ENCODE results near the gene RGS9BP. TPM values are rescaled to one million over a fixed set of nuclear protein-coding genes. Genes with fewer than 3 reads are reported as not detected.

The RGS9BP gene
- total RNA-seq, 6 donors from 2014 or later, result 2.2 to 9.4 (median 6.0) TPM

DNA sequence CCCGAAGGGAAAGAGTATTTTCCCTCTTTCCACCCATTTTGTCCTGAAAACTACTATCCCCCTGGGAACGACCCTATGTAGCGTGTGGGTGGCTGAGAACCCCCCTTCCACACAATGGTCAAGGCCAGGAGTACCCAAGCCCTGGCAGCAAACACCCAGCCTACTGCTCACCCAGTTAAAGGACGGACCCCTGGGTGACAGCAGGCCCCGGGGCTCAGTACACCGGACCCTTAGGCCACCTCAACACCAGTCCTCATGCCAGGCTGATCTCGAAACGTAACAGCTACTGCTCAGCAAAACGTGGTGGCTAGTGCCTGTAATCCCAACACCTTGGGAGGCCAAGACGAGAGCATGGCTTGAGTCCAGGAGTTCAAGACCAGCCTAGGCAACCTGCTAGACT lies 2.1 kb upstream of the RGS9BP start:
- Histone ChIP-seq H3K4me1 (peaks cover 42 to 65% (median 48%) of the 10 kb centered on the region in 4 donors), H3K4me3 (peak overlapping the region in 1 of 4 donors; percentile 99)
- no peak for TF ChIP-seq EP300 (IDR thresholded peaks at IDR 0.05)

DNA sequence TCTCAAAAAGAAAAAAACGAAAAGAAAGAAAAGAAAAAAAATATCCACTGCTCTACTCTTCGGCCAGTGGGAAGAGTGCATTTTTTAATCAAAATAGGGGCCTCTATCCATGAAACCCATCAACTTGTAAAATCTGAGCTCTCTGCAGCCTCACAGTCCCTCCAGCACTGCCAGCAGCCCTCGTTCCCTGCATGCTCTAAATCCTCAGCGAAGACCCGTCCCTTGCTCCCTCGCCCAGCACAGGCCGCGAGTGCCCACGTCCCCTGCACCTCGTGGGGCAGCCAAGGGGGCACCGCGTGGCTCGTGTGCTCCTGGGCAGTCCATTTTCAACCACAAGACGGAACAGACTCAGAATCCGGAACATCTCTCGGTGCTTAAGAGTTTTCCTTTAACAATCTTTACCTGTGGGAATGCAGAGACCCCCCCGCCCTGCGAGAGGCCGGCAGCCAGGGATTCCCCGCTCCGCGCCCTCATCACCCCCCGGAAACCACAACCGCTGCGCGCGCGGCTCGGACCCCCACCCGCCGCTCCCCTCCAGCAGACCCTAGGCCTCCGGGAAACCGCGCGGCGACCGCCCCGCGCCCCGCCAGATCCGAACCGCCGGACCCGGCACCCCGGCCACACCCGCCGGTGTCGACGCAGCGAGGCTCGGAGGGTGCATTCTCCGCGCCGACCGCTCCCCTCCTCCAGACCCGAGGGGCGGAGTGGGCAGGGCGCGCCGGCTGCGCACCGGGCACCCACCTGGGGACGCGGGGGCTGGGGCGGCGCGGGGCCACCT lies 1.3 kb upstream of the RGS9BP start:
- Histone ChIP-seq H3K9me3 (no peaks in the 10 kb centered on the region), H3K27ac (peak overlapping the region; percentile 83 to 90 (median 87)), H3K4me3 (peak overlapping the region; percentile 92 to 99 (median 97)), H3K27me3 (peaks cover 0 to 16% (median 12%) of the 10 kb centered on the region in 4 donors), H3K4me1 (peaks cover 39 to 61% (median 47%) of the 10 kb centered on the region in 4 donors), H3K36me3 (no peaks in the 10 kb centered on the region)
- no peak for TF ChIP-seq POLR2AphosphoS5 (IDR thresholded peaks at IDR 0.05)
- TF ChIP-seq, protein P1, sequence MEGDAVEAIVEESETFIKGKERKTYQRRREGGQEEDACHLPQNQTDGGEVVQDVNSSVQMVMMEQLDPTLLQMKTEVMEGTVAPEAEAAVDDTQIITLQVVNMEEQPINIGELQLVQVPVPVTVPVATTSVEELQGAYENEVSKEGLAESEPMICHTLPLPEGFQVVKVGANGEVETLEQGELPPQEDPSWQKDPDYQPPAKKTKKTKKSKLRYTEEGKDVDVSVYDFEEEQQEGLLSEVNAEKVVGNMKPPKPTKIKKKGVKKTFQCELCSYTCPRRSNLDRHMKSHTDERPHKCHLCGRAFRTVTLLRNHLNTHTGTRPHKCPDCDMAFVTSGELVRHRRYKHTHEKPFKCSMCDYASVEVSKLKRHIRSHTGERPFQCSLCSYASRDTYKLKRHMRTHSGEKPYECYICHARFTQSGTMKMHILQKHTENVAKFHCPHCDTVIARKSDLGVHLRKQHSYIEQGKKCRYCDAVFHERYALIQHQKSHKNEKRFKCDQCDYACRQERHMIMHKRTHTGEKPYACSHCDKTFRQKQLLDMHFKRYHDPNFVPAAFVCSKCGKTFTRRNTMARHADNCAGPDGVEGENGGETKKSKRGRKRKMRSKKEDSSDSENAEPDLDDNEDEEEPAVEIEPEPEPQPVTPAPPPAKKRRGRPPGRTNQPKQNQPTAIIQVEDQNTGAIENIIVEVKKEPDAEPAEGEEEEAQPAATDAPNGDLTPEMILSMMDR (IDR thresholded peaks at IDR 0.05), result peak in 1 of 6 experiments; percentile 38
- ATAC-seq (ENCODE audit: low FRiP score in 2 of 2), result peak in 1 of 2 donors; percentile 2
- 4 to 8% methylated on average over 7 to 16 of the region's 67 CpGs for WGBS, 2 donors
- DNase-seq, result peak in 1 of 2 donors; percentile 38

More for the DNA sequence above, 2.1 kb upstream of the RGS9BP start:
- peaks cover 0 to 16% (median 12%) of the 10 kb centered on the region in 4 donors for H3K27me3 ChIP-seq
- no peaks in the 10 kb centered on the region for H3K9me3 ChIP-seq
- DNase-seq (no peak), ATAC-seq (ENCODE audit: low FRiP score in 2 of 2) (no peak)
- 85% methylated on average over 7 to 10 of the region's 10 CpGs for WGBS, 2 donors
- H3K36me3 ChIP-seq, result no peaks in the 10 kb centered on the region
- H3K27ac ChIP-seq, result no peak overlapping the region

DNA sequence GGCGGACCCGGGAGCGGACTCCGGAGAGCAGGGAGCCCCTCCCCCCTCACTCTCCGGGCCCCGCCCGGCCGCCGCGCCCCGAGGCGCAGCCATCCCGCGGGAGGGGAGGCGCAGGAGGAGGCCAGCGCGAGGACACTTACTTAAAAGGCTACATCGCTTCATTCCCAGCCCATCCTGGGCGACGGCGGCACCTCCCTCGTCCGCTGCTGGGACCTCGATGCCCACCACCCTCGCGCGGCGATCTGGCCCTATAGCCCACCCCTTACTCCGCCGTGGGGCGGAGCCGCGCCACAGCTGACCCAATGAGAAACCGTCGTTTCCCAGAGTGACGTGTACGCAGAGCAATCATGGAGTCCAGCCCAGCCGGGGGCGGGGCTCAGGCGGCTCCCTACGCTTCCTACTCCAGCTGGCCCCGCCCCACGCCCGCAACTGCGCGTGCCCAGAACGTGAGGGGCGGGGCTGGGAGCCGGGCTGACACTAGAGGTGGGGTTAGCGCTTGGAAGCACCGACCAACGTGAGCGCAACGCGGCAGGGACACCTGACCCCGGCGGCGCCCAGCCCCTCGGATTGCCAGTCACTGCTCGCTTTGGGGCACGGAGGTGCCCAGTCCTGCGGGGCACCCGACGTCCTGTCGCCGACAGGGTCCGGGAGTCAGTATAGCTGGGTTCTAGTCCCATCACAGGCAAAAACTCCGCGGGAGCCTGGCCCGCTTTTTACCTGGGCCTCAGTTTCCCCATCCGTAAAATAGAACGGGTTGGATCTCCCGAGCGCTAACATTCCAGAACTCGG lies 523 bp upstream of the RGS9BP start, which contains the start of gene ANKRD27:
TSS of gene ANKRD27 (minus strand) at position 250 of the 789 bp plus-strand sequence. CDS start 16,165 bp downstream, outside the sequence.
- Histone ChIP-seq H3K4me1 (peaks cover 32 to 53% (median 40%) of the 10 kb centered on the region in 4 donors), H3K27ac (peak within 1 kb of the TSS; percentile 83 to 90 (median 87)), H3K27me3 (peaks cover 0 to 16% (median 12%) of the 10 kb centered on the region in 4 donors), H3K9me3 (no peaks in the 10 kb centered on the region), H3K4me3 (peak within 1 kb of the TSS; percentile 92 to 99 (median 97)), H3K36me3 (no peaks in the 10 kb centered on the region)
- ATAC-seq (ENCODE audit: low FRiP score in 2 of 2), result peak; percentile 97 to 98
- TF ChIP-seq EP300 (IDR thresholded peaks at IDR 0.05) (no peak), POLR2AphosphoS5 (IDR thresholded peaks at IDR 0.05) (peak; percentile 65 to 74), POLR2A (IDR thresholded peaks at IDR 0.05) (peak in 2 of 4 donors; percentile 30 to 71)
- TF ChIP-seq, protein P1 (IDR thresholded peaks at IDR 0.05), result peak in 1 of 6 experiments; percentile 46
- 1% methylated on average over 33 of the region's 75 CpGs; no CpG with 5 or more reads in 1 of the 2 donors for WGBS, 2 donors
- DNase-seq, result peak; percentile 97 to 99

DNA sequence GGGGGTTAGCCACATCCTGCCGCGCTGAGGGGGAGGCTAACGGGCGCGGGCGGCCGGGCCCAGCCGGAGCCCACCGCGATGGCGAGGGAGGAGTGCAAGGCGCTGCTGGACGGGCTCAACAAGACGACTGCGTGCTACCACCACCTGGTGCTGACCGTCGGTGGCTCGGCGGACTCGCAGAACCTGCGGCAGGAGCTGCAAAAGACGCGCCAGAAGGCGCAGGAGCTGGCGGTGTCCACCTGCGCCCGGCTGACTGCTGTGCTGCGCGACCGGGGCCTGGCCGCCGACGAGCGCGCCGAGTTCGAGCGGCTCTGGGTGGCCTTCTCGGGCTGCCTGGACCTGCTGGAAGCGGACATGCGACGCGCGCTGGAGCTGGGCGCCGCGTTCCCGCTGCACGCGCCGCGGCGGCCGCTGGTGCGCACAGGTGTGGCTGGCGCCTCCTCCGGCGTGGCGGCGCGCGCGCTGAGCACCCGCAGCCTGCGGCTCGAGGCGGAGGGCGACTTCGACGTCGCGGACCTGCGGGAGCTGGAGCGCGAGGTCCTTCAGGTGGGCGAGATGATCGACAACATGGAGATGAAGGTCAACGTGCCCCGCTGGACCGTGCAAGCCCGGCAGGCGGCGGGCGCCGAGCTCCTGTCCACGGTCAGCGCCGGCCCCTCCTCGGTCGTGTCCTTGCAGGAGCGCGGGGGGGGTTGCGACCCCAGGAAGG lies 692 bp downstream of the RGS9BP start:
- Histone ChIP-seq H3K36me3 (no peaks in the 10 kb centered on the region), H3K9me3 (no peaks in the 10 kb centered on the region), H3K27ac (peak overlapping the region in 1 of 4 donors; percentile 90), H3K4me1 (peaks cover 29 to 45% (median 35%) of the 10 kb centered on the region in 4 donors), H3K4me3 (peak overlapping the region; percentile 92 to 99 (median 94)), H3K27me3 (peaks cover 0 to 16% (median 12%) of the 10 kb centered on the region in 4 donors)
- DNase-seq (peak in 1 of 2 donors; percentile 90), ATAC-seq (ENCODE audit: low FRiP score in 2 of 2) (no peak)
- 11% methylated on average over 18 of the region's 93 CpGs; no CpG with 5 or more reads in 1 of the 2 donors for WGBS, 2 donors
- TF ChIP-seq, protein P1 (IDR thresholded peaks at IDR 0.05), result peak in 1 of 6 experiments; percentile 20
- TF ChIP-seq POLR2A (IDR thresholded peaks at IDR 0.05), result no peak
